Stimulated activated CD8-positive, alpha-beta memory T cell treated with anti-CD3 and anti-CD28 coated beads, Interleukin-12 subunit alpha, Interleukin-12 subunit beta, amount 100 ng/mL, for 1 hour (primary cell): Measurements from ENCODE around the gene TP53I11.

ENCODE experiments used
- DNase-seq: peaks from one replicate; pipeline ENCODE4 v3.0.0-alpha.2; 2020; ENCODE audit warnings: low read depth

TP53I11 gene

DNA sequence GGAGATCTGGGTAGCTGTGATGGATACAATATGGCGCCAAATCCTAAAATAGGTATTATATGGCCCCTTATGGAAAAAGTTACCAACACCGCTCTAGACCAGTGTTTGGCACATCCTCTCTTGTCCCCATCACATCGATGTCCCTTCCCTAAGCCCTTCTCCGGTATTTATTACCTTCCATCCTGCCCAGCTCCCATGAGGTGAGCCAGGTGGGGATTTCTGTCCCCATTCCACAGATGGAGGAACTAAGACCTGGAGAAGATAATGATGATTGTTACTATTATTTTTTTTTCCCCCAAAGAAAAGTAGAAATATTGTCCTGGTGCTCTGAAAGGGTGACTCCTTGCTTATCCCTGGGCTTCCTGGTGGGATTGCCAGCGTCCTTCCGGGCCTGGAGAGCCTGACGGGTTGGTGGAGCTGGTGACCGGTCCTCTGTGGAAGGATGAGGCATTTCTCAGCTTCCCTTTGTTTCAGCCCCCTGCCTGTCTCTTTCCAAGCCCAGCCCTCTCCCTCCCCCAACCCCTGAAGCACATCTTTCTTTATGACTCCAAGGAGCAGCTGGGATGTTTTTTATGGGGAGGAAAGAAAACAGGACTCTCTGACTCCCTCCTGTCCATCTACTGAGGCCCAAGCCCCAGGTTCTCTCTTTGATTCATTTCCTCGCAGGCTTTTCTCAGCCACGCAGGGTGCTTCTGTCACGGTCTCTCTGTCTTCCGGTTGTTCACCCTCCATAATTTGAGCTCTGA is 65.4 kb downstream of the TP53I11 start:
- DNase-seq = no peak

GRCh38 chr11:44884056-44884455 is 66.6 kb downstream of the TP53I11 start:
- DNase-seq = no peak

- DNase-seq = no peak
Observed at GRCh38 chr11:44883277-44883676, 67.4 kb downstream of the TP53I11 start.
